ENCODE data around the gene VAPB. TPM values are rescaled to one million over a fixed set of nuclear protein-coding genes. Genes with fewer than 3 reads are reported as not detected.

VAPB gene
- polyA plus RNA-seq, 1 donor from 2014 or later = 32.5 TPM

GRCh38 chr20:58466095-58466708 is 77.2 kb downstream of the VAPB start:
- H3K27ac ChIP-seq (ENCODE audit: low read length) = no peak overlapping the region
- no peaks in the 10 kb centered on the region for H3F3A ChIP-seq (ENCODE audit: insufficient read depth, low read length, poor library complexity, severe bottlenecking)
- H4K20me1 ChIP-seq (ENCODE audit: insufficient read depth) = no peaks in the 10 kb centered on the region
- H3K36me3 ChIP-seq (ENCODE audit: insufficient read depth, low read length) = no peaks in the 10 kb centered on the region
- H3K9ac ChIP-seq (ENCODE audit: low read length) = no peak overlapping the region
- no peaks in the 10 kb centered on the region for H3K9me2 ChIP-seq (ENCODE audit: insufficient read depth, low read length)
- H3K4me3 ChIP-seq (ENCODE audit: low read length) = no peak overlapping the region
- H3K79me2 ChIP-seq (replicated peaks; ENCODE audit: insufficient read depth, low read length) = no peaks in the 10 kb centered on the region
- no peaks in the 10 kb centered on the region for H3K27me3 ChIP-seq (ENCODE audit: insufficient read depth, low read depth, low read length)
- no peak overlapping the region for H2AFZ ChIP-seq (ENCODE audit: low read depth, low read length)
- TF ChIP-seq CTCF (IDR thresholded peaks at IDR 0.05; ENCODE audit: poor library complexity, severe bottlenecking) = no peak
- TF ChIP-seq EZH2 (IDR thresholded peaks at IDR 0.05; ENCODE audit: borderline replicate concordance, insufficient read depth, low read length, poor library complexity, severe bottlenecking) = no peak
- no peak for TF ChIP-seq POLR2AphosphoS5 (IDR thresholded peaks at IDR 0.05)
- no peak for TF ChIP-seq EP300 (conservative IDR thresholded peaks at IDR 0.05; ENCODE audit: poor library complexity, severe bottlenecking)
- TF ChIP-seq TAF1 (IDR thresholded peaks at IDR 0.05; ENCODE audit: low read depth) = no peak
- H3K4me2 ChIP-seq (ENCODE audit: low read length) = no peak overlapping the region
- no peaks in the 10 kb centered on the region for H3K9me3 ChIP-seq (ENCODE audit: low read length)

GRCh38 chr20:58466729-58467571 is 77.9 kb downstream of the VAPB start:
- Histone ChIP-seq H2AFZ (ENCODE audit: low read depth, low read length) (no peak overlapping the region), H3F3A (ENCODE audit: insufficient read depth, low read length, poor library complexity, severe bottlenecking) (no peaks in the 10 kb centered on the region), H3K27me3 (ENCODE audit: insufficient read depth, low read depth, low read length) (no peaks in the 10 kb centered on the region), H3K27ac (ENCODE audit: low read length) (no peak overlapping the region), H3K4me3 (ENCODE audit: low read length) (no peak overlapping the region), H3K9me3 (ENCODE audit: low read length) (no peaks in the 10 kb centered on the region), H3K9me2 (ENCODE audit: insufficient read depth, low read length) (no peaks in the 10 kb centered on the region), H3K9ac (ENCODE audit: low read length) (no peak overlapping the region), H3K79me2 (replicated peaks; ENCODE audit: insufficient read depth, low read length) (no peaks in the 10 kb centered on the region), H4K20me1 (ENCODE audit: insufficient read depth) (no peaks in the 10 kb centered on the region), H3K36me3 (ENCODE audit: insufficient read depth, low read length) (no peaks in the 10 kb centered on the region), H3K4me2 (ENCODE audit: low read length) (no peak overlapping the region)
- TF ChIP-seq EZH2 (IDR thresholded peaks at IDR 0.05; ENCODE audit: borderline replicate concordance, insufficient read depth, low read length, poor library complexity, severe bottlenecking) = no peak
- no peak for TF ChIP-seq CTCF (IDR thresholded peaks at IDR 0.05; ENCODE audit: poor library complexity, severe bottlenecking)
- no peak for TF ChIP-seq EP300 (conservative IDR thresholded peaks at IDR 0.05; ENCODE audit: poor library complexity, severe bottlenecking)
- TF ChIP-seq RAD21 (conservative IDR thresholded peaks at IDR 0.05) = no peak
- no peak for TF ChIP-seq REST (IDR thresholded peaks at IDR 0.05; ENCODE audit: borderline replicate concordance)
- TF ChIP-seq SMC3 (conservative IDR thresholded peaks at IDR 0.05; ENCODE audit: poor library complexity) = no peak
- TF ChIP-seq MXI1 (conservative IDR thresholded peaks at IDR 0.05; ENCODE audit: poor library complexity, severe bottlenecking) = no peak
- no peak for TF ChIP-seq TAF1 (IDR thresholded peaks at IDR 0.05; ENCODE audit: low read depth)
- TF ChIP-seq POLR2AphosphoS5 (IDR thresholded peaks at IDR 0.05) = no peak

Measured in neural cell (in vitro differentiated cells).